ENCODE results near the gene ADAMTSL1. TPM values are rescaled to one million over a fixed set of nuclear protein-coding genes. Genes with fewer than 3 reads are reported as not detected.

The ADAMTSL1 gene
- total RNA-seq, 1 donor from 2014 or later: 1.5 TPM

DNA sequence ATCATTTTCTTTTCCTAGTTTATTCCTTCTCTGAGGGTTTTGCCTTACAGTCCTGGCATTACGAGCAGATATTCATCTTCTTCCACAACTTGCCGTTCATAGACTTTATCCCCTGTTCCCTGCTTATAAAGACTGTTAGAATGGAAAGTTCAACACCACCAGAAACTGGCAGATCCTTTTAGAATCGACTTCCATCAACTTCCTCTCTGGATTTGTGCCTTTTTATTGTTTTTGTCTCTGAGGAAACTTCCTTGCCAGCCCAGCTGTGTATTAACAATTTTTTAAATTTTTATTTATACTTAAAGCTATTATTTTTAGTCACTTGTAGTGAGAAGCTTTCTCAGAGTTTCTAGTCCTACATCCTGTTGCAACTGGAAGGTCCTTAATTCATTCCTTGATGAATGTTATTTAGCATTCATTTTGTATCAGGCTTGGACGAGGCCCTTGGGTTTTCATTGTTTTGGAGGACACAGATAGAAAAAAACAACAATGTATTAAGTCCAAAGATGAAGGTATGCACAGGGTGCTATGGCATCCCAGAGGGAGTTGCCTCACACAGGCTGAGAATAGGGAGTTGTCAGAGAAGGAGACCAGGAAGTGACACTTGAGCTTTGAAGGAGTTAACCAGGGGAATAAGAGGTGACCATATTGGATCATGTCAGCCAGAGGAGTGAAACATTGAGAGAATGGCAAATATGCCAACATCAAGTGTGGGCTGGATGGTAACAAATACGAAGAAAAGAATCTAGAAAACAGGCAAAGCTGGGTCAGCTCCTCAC is 81.3 kb downstream of the ADAMTSL1 start:
- no peak for ATAC-seq

DNA sequence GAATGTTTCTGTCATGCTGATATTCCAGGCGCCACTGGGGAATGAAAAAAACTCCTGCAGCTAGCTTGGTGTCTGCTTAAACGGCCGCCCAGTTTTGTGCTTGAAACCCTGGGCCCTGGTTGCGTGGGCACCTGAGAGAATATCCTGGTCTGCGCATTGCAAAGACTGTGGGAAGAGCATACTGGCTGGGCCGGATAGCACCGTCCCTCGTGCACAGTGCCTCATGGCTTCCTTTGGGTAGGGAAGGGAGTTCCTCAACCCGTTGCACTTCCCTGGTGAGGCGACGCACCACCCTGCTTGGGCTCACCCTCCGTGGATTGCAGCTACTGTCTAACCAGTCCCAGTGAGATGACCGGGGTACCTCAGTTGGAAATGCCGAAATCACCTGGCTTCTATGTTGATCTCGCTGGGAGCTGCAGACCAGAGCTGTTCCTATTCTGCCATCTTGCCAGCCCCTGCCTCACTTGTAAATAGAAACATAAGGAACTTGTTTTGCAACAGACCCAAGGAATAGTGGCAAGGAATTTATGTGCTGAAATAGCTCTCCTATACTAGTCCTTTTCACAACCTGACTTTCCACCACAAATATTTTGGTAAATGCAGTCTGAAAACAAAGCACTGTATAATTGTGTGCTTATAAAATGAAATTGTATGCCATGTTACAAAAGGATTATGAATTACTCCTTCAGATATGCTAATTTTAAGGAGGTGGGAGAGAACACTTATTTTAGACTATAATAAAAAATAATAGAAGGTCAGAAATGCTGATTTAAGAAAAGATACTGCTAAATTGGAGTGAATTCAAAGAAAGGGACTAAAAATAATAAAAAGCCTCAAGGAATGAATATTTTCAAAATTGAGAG is 90.3 kb downstream of the ADAMTSL1 start:
- ATAC-seq: no peak

DNA sequence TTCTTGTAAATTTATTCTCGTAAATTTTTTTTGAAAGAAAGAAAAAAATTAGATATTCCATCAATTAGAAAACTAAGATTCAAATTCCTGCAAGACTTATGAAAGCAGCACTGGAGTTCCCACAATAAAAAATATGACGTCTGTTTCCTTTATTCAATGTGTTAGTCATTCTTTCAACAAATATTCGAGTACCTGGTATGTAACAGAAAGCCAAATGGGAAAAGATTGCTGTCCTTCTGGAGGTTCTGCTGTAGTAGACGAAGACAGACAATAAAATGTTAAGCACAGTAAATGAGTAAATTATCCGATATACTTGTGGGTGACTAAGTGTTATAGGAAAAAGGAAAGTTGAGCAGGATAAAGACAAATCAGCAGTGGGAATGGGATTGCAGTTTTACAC is 92.2 kb downstream of the ADAMTSL1 start:
- no peak for ATAC-seq

DNA sequence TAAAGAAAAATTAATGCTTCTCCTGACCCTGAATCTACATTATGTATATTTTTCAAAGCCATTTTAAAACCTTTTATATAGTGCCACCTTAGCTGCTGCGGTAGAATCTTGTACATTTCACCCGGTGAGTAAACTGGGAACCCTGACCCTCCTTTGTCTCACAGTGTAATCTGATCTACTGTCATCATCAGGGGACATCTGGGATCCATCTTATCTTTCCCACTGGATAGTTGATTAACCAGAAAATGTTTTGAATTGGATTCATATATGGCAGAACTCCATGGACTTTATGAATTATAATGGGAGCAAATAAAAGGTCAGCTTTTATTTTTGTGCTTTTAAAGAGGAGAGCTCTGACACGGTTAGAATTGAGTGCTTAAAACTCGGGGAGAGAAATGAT is 95.0 kb downstream of the ADAMTSL1 start:
- no peak for ATAC-seq

DNA sequence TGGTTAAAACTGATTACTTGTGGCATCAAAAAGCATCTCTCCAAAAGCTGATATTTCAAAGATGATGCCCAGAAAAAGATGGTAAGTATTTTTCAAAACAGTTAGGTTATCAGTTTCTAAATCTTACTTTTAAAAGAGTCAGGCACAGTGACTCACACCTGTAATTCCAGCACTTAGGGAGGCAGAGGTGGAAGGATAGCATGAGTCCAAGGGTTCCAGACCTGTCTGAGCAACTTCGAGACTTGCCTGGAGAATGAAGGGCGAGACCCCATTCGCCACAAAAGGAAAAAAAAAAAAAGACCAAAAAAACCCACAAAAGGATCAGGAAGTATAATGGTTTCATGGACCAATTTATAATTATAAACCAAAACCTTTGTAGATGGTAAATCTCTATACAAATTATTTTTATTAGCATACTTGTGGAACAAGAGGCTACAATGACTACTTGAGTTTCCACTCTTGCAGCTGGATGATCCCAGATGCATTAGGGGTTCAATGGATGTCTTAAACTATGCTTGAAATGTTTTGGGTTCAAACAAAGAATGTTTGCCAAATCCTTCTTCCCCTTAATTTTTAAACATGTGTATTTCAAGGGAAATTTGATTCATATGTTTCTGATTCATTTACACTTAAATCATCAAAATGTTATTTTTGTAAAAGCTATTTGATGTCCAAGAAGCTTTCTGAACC is 96.1 kb downstream of the ADAMTSL1 start:
- ATAC-seq: no peak

DNA sequence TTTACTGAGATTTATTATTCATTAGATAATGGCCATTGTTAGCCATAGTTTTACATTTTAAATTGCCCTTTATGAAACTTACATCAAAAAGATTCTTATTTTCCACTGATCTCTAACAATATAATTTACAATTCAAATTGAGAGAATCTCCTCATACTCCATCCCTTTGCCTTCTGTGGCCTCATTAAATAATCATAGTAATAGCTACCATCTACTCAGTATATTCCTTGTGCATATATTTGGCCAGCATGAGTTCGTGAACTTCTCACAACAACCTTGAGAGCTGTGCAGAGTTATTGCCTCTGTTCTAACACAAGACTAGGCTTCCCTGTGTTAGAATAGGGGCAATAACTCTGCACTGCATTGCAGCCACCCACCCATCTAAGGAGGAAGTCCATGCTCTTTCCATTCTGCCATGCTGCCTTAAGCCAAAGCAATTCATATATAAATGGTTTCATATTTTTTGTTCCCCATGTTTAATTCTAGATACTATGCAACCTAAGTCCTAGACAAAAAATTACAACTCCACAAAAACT is 99.1 kb downstream of the ADAMTSL1 start:
- no peak for ATAC-seq

DNA sequence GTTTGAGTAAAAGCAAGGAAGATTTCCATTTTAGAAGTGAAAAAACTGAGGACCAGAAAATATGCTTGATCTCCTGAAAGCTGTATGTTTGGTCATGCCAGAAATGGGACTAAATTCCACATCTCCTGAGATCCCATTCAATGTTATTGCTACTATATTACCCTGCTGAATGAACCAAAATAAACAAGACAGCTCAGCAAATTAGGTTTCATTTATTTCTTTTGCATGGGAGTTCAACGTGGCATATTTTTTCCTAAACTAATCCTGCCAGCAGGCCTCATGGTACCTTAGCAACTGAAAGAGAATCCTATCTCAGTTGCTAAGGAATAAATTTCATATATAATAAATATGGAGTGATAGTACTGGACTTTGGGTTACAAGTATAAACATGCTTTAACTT is 101.7 kb downstream of the ADAMTSL1 start:
- no peak for ATAC-seq

DNA sequence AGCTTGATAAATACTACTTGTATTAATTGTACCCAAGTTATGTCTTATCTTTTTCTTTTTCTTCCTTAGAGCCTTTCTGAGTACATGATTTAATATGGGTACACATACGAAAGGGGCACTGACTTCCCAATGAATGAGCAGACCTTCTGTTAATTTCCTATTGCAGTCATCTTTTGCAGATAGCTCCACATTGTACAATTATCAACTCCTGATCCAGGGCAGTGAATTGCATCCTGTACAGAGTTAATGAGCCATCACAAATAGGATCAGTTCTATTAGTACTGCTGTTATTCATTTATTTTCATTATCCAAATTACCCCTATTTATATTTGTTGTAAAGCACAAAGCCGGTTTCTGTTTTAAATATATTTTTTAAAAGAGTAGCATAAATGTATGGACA is 105.6 kb downstream of the ADAMTSL1 start:
- no peak for ATAC-seq

DNA sequence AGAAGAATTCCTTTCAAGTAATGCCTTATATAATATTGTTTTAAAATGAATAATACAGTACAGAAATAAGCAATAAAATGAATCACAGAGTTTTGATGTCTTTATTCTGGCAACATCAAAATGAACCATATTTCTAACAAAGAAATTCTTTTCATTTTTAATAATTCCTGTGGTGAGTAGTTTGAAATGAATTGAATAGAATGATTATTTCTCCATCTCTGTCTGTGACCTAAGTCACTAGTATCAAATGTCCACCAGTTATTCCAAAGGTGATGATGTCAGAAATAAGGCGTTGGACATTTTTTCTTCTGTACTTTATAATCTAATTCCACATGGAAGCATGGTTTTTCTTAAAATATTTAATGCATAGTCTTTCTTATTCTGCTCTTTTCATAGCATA is 106.2 kb downstream of the ADAMTSL1 start:
- no peak for ATAC-seq

DNA sequence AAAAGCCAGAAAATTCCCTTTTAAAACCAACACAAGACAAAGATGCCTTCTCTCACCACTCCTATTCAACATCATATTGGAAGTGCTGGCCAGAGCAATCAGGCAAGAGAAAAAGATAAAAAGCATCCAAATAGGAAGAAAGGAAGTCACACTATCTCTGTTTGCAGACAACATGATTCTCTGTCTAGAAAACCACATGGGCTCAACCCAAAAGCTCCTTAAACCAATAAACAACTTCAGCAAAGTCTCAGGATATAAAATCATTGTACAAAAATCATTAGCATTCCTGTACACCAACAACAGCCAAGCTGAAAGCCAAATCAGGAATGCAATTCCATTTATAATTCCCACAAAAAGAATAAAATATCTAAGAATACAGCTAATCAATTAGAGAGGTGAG is 112.0 kb downstream of the ADAMTSL1 start:
- no peak for ATAC-seq

DNA sequence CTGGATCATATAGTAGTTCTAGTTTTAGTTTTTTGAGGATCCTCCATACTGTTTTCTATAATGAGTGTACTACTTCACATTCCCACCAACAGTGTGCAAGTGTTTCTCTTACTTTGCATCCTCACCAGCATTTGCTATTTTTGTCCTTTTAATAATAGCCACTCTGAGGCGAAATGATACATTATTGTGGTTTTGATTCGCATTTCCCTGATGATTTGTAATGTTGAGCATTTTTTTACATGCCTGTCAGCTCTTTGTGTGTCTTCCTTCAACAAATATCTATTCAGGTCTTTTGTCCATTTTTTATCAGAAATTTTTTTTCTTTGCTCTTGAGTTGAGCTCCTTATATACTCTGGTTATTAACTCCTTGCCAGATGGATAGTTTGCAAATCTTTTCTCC is 114.0 kb downstream of the ADAMTSL1 start:
- ATAC-seq: no peak

DNA sequence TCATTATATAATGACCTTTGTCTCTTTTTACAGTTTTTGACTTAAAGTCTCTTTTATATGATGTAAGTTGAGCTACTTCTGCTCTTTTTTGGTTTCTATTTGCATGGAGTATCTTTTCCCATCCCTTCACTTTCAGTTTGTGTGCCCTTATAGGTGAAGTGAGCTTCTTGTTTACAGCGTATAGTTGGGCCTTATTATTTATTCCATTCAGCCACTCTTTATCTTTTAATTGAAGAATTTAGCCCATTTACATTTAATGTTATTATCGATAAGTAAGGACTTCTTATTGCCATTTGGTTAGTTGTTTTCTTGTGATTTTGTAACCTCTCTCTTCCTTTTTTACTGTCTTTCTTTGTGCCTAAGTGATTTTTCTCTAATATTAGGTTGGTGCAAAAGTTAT is 117.3 kb downstream of the ADAMTSL1 start:
- ATAC-seq: no peak

DNA sequence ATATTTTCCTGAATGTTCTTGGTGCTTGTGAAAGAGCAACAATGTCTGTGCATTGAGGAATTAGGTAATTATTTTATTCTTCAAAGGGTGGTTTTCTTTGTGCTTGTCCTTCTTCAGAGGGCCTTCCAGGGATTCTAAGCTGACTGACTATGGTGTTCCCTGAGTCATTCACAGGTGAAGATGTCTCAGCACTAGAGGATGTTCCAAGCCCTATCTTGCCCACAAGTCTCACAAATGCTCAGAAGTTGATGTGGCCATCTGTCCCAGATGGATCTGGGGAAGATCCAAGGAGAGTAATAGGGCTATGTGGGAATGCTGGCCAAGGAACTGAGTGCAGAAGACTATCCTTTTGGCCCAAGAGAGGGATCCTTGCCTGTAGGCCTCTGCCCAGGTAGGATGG is 120.9 kb downstream of the ADAMTSL1 start:
- ATAC-seq: no peak

DNA sequence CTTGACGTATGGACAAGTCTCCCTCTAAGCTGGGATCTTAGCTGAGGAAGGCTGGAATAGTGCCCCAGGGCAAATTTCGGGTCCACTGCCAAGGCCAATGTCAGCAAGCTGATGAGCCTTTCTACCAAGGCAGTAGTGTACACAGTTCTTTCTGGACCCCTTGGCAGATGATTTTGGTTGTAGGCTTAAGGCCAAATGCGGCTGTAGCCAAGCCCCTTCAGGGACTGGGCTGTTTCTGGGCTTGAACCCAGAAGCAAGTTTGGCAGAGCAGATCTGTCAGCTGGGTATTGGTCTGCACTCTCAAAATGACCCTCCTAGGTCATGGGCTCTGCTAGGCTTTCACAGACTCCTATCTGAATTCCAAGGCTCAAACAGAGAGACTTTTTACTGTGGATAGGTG is 121.6 kb downstream of the ADAMTSL1 start:
- no peak for ATAC-seq

DNA sequence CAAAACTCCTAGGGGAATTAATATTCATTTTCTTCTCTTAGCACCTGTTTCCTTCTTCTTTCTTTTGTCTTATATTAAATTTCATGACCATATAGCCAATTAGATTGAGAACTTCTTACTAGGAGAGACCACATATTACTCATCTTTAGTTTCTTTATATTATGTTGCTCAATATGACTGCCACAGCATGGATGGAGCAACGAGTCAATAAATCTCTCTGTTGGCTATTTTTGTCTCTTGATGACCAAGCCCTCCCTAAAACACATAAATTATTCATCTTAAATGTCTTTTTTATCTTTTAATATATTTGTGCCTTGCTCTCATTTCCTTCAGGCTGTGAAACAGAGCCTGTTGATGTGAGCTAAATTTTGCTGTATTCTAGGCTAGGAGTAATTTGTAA is 123.0 kb downstream of the ADAMTSL1 start:
- no peak for ATAC-seq

DNA sequence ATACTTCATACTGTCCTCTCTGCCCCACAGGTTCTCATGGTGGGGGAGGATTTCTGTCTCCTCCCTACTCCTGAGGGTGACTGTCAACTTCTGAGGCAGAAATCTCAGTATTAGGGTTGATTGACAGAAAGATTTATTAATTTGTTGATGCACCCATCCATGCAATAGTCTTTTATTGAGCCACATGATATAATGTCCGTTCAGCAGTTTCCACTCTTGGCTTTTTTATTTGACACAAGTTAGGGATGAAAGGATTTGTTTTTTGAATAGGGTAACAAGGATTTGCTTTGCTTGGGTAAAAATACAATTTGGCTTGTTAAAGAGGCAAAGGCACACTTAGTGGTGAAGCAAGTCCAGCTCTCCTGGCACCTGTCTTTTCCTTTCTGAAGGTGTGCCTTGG is 125.0 kb downstream of the ADAMTSL1 start:
- no peak for ATAC-seq

DNA sequence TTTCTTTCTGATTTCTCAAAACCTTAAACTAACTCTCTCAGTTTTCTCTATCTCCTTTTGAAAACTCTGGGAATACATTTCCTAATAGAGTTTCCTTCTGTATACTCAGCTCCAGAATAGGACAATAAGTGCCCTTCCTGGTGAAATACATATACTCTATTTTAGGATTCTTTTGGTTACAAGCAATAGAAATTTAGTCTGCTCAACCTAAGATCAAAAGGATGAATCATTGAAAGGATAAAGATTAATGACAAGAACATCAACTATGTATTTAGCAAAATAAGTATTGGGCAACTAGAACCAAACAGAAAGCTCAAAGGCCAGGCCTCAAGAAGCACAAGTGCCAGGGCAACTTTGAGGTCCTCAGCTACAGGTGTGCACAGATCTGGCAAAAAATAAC is 127.1 kb downstream of the ADAMTSL1 start:
- no peak for ATAC-seq

DNA sequence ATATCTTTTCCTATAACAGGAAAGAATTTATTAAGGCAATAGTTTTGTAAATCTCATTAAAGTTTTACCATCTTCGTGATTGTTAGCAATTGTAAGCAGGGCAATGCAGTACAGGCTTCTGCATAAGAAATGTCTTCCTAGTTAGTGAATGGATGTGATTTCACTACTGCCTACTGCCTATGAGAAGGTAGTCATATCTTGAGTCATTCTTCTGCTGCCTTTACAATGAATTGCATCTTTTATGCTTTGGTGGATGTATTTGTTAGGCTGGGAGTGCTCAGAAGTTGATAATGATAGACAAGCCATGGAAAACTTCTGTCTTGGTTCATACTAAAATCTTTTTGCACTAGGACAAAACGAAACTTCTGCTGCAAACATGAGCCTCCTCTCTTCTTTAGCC is 128.0 kb downstream of the ADAMTSL1 start:
- ATAC-seq: no peak

DNA sequence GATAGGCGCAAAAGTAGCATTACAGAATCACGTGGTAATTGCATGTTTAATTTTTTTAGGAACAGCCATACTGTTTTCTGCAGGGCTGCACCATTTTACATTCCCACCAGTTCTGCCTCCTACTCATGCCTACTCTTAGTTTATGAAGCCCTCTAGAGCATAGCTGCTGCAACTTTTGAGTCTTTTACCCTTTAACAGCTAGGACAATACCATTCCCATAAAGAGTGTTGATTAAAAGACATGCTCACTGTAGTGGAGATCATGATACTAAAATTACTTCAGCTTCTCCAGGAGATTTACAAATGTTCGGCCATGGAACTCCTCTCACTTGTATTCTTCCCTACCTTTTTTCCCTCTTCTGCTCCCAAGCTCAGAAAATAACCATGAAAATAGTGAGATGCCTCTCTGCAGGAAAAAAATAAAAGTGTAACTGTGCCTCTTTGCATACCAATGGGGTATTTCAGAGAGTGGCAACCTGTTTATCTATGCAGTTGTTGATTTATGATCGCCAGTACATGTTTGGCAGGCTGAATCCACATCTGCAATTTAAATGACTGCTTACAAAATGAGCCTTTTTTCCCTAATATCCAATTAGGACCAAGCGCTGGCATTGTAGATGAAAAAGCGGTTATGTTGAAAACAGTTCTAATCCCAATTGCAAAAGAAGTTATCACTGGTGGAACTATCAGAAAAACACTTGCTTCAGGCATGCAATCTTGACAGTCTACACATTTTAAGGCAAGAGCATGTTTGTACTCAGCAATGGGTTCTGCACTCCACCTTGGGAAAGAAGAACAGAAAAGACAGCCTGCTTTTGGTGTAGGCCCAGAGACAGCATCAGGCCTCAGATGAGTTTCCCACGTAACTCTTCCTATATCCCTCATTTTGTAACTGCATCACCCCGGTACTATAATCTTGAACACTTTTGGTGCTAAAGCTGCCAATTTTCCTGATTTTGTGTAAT is 131.1 kb downstream of the ADAMTSL1 start:
- no peak for ATAC-seq

DNA sequence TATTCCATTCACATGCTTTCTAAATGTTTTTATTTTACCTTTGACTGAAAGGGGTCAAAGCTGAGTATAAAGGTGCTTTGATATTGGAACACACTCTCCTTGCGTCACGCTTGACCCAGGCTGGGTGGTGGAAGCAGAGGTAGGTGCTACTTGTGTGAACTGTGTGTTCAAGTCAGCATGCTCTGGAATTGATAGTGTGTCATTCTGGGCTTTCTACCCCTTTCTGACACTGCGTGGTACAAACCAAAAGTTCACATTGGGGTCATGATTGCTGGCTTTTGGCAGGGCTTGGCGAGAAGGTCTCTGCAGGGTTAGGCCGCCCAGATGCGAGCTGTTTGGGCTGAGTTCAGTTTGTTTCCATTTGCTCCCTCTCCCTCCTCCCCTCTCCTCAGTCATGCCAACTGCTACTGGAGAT is 131.8 kb downstream of the ADAMTSL1 start:
- ATAC-seq: no peak

DNA sequence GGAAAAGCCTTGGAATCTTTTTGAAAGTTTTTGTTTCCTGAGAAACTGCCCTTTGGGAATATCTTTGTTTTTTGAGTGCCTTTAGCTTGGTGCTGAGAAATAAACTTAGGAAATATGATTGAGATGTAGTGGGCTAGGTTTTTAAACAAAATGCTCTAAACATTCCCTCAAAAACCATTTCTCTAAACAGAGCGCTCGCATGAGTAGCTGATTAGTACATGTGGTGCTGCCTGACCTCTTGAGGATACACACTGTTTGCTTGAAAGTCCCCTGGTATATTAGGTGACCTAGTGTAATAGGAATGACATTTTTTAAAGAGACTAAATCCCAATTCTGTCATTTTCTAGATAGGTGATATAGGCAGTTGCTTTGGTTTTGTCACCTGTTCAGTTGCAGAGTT is 132.3 kb downstream of the ADAMTSL1 start:
- ATAC-seq: no peak

DNA sequence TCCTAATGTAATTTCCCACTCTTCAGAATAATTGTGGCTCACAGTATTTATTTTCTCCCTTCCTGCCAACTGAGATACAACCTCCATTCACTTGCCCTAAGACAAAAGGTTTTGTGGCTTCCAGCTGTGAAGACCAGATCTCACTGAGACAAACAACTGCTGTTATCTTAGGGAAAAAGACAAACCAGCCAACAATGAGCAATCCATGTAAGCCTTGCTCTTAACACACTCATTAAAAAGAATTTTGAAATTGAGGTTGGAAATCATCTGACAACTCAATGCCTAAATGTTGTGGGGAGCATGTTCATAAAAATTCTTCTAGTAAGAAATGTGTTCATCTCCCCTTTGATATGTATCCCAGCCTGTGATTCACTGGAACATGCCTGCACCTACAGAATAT is 132.9 kb downstream of the ADAMTSL1 start:
- no peak for ATAC-seq

Data from esophagus mucosa (tissue), 1 donor.